CD4-positive, alpha-beta T cell treated with Interleukin-17A for 1 hour (primary cell): ENCODE results near the gene OS9.

Experiments
- DNase-seq: peaks from one replicate; pipeline ENCODE4 v3.0.0-alpha.2; 2020

Gene OS9

DNA sequence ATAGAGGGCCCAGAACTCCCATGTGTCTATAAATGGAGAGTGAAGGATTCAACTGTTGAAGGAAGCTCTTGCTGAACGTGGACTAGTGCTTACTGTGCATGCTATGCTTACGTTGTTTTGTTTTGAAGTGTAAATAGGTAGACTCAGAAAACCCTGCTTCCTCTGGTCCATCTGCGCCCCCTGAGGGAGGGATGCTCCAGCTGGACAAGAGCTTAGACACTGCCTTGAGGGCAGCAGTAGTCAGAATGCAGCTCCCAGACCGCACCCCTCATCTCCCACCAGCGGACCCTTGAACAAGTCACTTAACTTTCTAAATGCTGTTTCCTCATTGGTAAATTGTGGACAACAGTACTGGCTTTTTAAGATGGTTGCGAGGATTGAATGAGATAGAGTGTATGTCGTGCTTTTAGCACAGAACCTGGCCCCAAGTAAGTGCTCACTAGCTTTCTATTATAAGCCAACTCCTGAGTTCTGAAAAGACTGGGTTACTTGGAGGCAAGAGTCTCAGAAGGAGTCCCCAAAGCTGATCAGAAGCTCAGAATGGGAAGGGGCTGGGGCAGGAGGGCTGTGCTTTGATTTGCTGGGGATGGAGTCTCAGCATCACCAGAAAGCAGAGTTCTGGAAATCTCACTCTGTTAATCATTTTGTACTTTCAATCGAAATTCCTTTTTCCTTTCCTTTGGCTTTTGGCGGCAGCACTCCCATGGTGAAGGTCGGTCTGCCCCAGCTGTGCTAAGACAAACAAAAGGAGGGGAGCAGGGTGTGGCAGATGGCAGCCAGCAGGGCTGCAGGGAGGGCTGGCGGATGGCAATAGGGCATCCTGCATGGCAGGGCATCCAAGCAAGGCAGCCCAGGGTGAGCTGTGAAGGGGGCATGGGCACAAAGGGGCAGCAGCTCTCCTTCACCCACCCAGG is 29.0 kb downstream of the OS9 start:
- no peak for DNase-seq

DNA sequence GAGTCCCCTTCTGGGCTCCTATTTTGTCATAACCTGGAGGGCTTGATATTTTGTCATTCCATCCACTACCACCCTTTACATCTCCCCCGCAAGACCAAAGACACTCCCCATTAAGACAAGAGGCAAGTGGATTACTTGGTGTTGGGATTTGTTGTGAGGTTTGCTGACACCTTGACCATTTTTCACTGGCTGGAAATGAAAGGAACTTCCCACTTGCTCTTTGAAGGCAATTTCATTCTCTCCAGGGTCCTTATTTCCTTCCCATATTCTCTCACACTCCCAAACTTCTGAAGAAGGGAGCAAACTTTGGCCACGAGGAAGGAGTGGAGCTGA is 29.7 kb downstream of the OS9 start:
- no peak for DNase-seq

DNA sequence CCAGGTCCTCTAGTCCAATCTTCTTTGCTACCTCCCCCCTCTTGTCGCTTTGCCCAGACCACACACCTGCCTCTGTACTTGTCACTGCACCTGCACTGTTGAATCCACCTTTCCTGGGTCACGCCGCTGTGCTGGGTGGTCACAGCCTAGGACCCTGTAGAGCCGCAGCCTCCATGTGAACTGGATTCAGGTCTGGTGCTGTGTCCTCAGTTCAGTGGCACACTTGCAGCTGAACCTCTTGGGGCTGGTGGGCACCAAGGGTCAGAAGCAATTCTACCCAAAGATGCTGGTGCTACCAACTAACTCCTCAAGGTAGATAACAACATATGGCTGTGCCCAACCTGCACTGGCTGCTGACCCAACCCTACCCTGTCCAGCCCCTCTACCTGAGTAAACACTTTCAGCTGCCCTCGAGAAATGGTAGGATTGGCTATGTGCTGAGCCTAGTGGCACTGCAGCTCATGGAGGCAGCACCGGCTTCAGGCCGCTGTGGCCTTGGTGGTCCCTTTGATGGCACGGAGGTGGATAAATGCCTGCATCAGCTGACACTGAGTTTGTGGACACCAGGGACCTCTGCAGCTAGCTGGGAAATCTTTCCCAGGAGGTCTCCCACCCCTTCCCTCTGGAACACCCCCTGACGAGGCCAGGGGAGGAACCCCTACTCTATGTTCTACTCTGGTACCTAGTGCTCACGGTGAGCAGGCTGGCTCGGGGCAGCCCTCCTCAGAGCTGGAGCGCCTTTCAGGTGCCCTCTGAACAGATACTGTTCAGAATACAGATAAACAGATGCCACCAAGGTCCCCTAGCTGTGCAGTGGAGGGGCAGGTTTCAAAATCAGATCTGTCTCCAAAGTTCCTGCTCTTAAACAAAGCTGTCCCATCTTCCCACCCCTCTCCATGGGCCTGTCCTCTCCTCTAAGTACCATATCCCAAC is 30.3 kb downstream of the OS9 start:
- no peak for DNase-seq

DNA sequence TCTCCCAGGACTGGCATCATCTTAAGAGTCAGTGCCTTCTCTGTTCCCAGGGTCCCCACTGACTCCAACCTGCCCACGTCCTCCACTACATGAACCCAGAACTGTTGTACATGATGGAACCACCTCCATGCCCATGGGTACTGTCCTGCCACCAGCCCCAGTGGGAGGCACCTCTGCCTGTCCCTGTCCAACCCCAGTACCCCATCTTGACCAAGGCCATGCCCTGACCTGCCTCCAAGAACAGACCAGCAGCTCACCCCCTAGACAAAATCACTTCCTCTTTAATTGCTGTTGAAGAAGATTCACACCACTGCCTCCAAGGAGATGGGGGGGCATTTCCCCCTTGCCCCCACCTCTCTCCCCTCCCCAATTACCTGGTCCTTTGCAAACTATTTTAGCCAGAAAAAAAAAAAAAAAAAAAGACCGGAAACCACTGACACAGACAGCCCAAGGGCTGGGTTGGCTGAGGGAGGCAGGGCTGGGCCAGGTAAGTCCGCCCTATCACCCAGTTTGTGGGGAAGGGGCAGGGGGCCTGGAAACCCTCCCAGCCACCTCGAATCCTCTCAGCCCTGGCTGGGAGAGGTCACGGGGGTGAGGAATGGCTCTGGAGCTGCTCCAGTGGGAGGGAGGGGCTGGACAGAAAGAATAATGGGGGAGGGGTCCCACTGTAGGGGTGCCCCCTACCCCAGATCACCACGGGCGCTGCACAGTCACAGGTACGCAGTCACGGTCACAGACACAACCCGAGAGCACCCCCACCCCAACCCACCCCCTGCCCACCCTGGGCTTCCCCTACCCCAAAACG is 31.2 kb downstream of the OS9 start:
- DNase-seq: no peak

DNA sequence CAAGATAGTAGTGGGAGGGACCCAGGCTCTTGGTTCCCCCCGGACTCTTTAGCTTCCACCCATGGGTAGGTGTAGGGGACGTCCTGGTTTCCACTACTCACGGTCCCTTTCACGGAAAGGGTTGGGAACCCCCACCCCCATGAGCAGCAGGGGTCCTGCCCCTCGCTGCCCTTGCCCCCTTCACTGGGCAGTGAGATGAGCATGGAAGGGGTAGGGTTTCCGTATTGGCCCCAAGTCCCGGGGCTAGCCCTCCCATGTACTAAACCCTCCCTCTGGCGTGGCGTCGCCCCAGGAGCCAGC is 31.9 kb downstream of the OS9 start:
- no peak for DNase-seq

DNA sequence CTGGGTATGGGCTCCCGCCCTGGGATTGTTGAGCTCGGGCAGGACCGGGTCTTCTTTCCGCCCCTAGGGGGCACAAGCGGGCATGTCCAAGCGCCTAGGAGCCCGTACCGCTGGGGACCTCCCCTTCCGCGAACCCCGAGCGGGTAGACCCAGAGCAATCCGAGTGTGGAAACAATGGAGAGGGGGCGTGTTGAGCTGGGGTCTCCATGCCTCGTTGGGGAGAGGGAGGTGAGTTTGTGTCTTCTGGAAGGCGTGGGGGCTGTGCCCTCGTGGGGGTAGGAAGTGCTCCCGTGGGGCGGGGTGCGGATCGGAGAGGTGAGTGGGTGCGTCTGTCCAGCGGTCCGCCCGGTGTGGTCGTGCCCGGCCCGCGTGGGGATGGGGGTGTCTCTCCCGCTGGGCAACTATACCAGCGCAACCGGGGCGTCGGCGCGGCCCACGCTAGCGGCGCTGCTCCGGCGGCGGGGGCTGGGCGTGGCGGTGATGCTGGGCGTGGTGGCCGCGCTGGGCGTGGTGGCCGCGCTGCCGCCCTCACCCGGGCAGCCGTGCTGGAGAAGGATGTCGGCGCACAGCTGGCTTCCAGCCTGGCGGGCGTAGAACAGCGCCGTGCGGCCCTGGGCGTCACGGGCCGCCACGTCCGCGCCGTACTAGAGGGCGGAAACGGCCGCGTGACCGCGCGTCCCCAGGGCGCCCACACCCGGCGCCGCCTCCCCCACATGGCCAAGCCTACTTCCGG is 32.4 kb downstream of the OS9 start:
- peak; percentile 40 for DNase-seq

DNA sequence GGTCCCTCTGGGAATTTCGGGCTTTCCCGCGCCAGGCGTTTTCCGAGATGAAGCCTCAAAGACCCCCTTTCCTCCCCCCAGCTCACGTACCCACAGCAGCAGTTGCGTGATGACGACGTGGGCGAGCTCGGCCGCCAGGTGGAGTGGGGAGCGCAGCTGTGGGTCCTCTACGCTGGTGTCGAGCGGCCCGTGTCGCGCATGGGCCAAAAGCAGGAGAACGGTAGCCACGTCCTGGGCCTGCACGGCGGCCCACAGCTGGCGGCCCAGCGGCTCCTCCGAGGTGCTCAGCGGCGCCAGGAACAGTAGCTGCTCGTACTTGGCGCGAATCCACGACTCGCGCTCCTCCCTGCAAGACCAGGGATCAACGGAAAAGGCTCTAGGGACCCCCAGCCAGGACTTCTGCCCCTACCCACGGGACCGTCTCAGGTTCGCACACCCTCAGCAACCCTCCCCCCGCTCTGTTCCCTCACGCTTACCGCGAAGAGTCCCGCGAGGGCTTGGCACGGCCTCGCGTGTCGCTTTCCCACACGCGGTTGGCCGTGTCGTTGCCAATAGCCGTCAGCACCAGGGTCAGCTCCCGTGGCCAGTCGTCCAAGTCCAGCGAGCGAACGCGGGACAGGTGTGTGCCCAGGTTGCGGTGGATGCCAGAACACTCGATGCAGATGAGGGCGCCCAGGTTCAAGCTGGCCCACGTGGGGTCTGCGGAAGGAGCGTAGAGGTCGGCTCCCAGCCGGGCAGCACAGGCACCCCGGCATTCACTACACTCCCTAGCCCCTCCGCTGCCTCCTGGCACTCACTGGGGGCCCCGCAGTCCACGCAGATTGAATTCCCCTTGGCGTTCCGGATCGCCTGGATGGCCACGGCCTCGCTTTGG is 33.2 kb downstream of the OS9 start:
- no peak for DNase-seq

DNA sequence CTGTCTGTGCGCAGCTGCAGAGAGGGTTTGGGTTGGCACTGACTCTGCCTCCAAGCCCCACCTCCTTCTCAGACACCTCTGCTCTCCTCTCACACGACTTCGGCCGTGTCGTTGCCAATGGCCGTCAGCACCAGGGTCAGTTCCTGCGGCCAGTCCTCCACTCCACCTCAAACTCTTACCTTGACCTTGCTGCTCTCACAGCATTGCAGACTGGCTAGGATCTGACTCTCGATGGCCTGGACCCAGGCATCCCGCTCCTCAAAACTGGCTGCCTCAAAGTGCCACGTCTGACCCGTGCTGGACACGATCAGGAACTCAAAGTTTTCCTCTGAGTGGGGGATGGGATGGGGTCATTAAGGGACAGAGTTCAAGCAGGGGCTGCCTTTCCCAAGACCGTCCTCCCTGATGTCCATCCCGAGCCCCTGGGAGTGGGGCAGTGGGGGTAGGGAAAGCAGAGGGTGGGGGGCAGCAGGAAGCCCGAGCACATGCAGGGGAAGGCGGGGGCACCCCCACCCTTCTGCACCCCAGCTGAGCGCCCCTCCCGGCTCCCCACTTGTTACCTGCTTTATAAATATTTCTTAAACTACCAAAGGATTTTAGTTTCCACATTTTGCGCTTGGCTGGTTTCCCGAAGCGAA is 33.9 kb downstream of the OS9 start:
- DNase-seq: no peak

DNA sequence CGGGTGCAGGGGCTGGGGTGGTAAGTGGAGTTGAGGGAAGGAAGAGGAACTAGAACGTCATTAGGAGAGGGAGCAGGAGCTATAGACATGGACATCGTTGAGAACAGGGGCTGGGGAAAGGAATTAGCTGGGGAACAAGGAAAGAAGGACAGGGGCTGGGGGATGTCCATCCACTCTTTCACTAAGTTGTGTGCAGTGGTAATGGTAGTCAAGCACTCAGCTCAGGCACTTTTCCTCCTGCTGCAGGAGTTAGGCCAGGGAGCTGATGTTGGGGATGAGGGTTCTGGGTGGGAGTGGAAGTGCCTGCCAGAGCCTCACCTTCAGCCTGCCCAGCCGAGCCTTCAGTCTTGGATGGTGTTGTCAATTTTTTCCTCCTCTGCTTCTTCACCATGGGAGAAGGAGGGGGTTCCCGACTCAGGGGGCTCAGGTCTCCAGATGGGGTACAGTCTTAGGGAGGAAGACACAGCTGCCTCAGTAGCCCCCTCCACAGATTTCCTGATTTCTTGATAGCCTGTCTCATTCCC is 35.5 kb downstream of the OS9 start:
- no peak for DNase-seq

DNA sequence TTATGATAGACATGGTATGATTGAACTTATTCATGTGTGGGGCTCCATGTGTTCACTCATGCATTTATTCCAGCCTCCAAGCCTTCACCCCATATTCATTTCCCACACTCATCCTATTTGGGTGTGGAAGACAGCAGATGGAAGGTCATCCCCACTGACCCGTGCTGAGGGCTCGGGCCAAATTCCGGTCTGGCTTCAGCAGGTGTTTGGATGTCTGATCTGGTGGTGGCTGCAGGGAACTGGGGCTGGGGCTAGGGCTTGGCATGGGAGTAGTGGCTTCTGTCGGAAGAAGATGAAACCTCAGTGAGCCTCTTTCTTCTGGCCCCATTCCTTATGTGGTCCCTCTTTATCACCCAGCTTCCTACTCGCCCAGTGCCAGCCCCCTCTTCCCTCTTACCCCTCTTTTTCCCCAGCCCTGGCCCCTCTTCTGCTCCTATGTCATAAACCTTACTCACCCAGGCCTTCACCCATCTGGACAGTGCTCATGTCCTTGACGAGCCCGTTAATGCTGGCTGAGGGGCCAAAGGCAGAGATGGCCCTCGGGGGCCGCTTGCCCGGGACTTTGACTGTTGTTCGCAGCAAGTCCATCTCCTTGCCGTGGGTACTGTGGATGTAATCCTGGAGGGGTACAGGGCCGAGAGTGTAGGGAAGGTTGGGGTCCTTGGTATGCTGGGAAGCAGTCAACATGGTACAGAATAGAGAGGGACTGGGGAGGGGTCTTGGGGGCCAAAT is 36.6 kb downstream of the OS9 start:
- no peak for DNase-seq

DNA sequence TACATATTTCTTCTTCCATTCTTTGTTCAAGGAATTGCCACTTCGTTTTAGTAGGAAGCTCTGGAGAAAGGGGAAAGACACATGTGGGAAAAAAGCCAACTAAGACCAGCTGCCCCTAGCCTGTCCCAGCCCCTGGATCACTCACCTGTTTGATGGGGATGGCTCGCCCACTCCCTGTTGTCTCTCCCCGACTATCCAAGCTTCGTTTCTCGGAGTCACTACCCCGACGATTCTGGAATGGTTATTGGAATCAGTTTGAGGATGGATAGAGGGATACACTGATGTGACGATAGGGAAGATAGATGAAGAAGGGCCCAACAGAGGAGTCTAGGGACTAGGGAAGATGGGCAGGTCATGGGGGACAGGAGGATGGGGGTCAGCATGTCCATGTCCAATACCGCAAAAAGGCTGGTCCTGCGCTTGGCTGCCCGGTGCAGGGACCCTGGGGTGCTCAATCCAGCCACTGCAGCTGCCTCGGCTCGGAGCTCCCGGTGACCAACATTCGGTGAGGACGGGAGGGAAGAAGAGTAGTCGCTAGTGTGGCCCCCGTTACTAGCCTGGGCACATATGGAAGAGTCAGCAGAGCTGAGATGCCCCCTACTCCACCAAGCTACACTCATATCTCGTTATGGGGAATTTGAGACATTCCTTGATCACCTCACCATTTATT is 37.6 kb downstream of the OS9 start:
- no peak for DNase-seq

DNA sequence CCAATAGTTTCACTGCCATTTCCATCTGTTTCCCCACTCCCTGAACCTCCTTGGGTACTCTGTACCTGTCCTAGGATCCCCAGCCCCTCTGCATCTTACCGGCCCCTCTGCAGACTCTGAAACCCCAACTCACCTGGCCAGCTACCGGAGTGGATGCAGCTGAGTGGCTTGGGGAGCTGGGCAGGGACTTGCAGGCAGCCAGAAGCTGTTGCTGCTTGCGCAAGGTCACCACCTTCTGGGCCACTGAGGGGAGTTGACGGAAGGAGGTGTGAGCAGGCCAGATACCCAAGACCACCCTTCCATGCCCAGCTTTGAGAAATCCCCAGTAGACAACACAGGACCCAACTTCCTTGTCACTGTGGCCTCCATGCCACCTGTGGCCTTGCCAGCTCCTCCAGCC is 38.3 kb downstream of the OS9 start:
- DNase-seq: no peak

DNA sequence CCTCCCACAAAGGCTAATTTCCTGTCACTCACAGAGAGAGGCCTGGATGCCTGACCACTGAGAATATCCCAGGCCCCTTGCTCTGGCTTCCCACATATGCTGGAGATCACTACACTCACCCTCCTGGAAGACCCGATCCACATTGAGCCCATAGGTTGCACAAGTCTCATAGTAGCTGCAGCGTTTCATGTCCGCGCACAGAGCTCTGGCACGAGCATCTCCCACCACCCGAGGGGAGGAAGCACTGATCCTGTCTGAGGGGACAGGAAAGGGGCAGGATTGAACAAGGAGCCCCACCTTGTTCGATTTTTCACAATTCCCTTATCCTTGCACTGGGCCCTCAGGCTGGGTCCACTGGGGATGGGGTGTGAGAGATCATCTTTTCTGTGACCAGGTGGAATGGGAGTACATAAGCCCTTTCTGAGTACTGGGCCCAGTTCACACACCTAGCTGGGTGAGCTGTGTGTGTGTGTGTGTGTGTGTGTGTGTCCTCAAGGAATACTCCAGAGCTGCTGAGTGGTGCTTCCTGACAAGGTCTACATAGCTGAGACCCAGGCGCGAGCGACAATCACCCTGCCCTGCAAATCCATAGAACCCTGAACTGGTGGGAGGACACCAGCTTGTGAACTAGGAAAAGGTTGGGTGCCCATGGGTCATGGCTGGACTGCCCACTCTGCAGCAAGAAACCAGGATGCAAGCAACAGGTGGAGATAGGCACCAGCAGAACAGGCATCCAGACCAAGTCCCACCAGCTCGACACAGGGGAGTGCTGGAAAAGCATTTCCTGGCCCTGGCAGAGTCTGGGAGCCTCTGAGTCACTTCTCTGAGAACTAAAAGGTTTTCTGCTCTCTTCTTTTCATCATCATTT is 39.0 kb downstream of the OS9 start:
- DNase-seq: no peak

DNA sequence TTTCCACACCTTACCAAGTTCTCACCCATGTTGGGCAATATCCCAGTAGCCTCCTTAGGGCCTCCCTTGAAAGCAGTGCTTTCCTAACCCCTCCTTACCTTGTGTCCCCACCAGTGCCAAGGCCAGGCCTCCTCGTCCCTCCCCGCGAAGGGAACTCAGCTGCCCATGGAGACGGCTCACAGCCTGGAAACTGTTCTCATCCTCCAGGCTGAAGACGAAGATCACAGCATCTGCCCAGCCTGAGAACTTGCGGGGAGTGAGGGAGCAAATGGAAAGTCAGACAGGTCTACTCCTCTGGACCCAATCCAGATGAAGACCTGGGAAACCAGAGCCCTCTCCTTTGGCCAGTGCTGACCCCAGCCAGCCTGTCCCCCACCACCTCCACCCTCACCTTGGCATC is 40.0 kb downstream of the OS9 start:
- no peak for DNase-seq

DNA sequence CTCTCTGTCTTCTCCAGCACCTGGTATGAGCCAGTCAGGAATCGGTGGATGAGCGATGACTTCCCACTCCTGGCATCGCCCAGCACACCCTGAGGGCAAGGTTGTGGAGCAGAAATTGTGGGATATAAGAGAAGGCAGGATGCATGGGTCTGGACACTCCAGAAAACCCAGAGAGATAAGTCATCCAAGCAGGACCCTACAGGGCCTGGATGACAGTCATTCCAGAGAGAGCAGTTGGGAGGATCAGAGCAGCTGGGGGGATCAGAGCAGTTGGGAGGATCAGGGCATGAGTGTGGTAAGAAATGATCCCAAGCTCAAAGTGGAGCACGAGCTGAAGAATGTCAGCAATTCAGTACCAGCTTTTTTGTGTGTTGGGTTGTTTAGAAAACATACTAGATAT is 40.7 kb downstream of the OS9 start:
- DNase-seq: no peak

DNA sequence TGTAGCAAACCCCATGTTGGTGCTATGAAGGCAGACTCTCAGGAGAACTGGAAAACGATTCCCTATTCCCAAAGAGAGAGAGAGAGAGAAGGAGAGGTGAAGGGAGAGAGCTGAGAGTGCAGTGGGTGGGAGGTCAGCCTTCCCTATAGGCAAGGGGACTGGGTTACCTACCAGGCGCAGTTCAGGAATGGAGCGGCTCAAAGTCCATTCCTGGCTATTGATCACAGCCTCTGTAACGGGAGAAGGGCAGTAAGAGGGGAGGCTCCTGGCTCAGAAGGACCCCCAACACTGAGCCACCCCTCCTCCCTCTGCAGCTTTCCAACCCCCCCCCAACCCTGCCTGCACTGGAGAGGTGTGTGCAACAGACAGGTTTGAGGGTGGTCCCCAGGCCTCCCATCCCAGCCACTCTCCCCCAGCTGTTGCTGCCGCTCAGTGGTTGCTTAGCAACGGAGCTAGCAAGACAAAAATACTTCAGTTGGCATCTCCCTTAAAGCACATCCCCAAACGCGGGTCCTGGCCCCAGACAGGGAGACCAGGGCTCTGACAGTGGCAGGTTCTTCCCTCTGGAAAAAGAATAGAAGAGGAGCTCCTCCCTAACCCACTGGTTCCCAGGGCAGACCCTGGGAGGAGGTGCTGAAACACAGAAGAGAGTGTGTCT is 41.4 kb downstream of the OS9 start:
- DNase-seq: no peak

DNA sequence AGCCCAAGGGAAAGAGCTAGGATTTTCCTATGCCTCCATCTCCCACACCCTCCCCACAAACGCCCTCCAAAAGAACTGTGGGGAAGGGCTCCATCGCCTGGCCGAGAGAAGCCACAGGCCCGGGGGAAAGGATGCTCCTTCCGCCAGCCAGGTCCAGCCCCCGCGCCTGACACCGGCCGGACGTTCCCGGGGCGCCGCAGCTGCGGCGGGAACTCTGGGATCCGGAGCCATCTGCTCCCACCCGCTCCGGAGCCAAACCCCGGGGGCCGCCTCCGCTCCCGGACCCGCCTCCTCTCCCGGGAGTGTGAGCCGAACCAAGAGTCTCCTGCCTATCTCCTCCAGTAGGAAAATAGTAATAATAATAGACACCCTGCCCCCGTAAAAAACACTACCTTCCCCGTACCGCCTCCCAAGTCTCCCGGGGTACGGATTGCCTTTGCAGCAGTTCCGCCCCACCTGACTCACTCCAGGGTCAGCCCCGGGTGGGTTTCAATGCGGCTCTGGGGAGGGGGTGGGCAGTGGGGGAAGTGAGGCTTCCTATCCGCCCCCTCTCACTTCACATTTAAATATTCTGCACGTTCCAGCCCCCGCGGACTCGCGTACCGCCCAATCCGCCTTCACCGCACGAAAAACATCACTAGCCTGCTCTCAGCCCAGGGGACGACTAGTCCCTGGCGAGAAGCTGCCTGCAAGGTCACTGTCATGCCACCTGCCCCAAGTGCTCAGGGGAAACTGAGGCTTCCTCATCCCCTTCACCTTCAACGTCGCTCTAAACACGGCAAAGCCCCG is 42.2 kb downstream of the OS9 start:
- no peak for DNase-seq
